ENCODE measurements around the gene C7orf57.
"Not testable (repeated sequence)": the region's sequence is repeated elsewhere in the genome, so short reads cannot be mapped to it uniquely, and the experiment has no call there.

The C7orf57 gene

GRCh38 chr7:48046458-48046857, 11.1 kb downstream of the C7orf57 start:
- H3K36me3 Mint-ChIP-seq (ENCODE audit: low read depth): no peaks in the 10 kb centered on the region
- peak overlapping the region; percentile 16 for H3K4me3 Mint-ChIP-seq
- peaks cover 41% of the 10 kb centered on the region for H3K4me1 Mint-ChIP-seq (ENCODE audit: low read depth)
- DNase-seq: no peak
- no peaks in the 10 kb centered on the region for H3K27me3 Mint-ChIP-seq
- no peaks in the 10 kb centered on the region for H3K9me3 Mint-ChIP-seq
- H3K27ac Mint-ChIP-seq: peak overlapping the region; percentile 10

- no peak overlapping the region for H3K27ac Mint-ChIP-seq
Observed at GRCh38 chr7:48048113-48048512, 12.8 kb downstream of the C7orf57 start.

DNA sequence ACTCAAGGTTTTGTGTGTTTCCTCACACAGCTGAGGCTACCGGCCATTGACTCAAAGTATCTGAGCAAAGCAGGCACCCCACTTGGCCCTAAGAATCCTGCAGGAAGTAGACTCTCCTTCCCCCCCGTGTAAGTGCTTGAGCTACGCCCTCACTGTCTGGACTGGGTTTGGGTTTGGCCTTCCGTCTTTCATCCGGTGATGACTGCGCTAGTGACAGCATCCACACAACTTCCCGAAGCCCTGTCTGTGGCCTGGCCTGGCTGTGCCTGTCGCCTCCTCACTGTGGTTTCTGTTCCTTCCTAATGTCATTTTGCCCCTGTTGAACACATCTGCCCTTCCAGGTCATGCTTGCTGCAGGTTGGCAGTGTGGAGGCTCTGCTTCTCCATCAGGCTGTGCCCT, 14.5 kb downstream of the C7orf57 start:
- Mint-ChIP-seq H3K36me3 (ENCODE audit: low read depth) (no peaks in the 10 kb centered on the region), H3K4me3 (no peak overlapping the region), H3K27me3 (no peaks in the 10 kb centered on the region), H3K4me1 (ENCODE audit: low read depth) (peaks cover 37% of the 10 kb centered on the region), H3K9me3 (no peaks in the 10 kb centered on the region), H3K27ac (no peak overlapping the region)
- no peak for DNase-seq

More at GRCh38 chr7:48048113-48048512, 12.8 kb downstream of the C7orf57 start:
- no peak for DNase-seq
- Mint-ChIP-seq H3K4me3 (no peak overlapping the region), H3K9me3 (no peaks in the 10 kb centered on the region), H3K27me3 (no peaks in the 10 kb centered on the region), H3K4me1 (ENCODE audit: low read depth) (peaks cover 36% of the 10 kb centered on the region), H3K36me3 (ENCODE audit: low read depth) (no peaks in the 10 kb centered on the region)

DNA sequence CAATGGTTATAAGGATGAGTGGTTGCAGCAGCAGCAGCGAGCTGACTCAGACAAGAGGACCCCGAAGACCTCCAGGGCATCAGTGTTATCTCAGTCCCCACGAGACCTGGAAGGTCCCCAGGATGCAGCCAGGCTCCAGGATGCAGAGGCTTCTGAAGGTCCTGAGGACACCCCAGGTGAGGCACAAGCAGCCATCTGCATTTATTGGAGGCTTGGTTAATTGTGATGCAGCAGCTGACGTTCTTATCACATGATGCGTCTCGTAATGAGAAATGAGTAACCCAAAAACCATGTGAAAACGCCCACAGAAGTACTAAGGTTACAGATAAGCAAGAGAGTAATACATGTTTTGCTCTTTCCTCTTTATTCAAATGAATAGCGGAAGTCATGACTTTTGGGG, 17.4 kb downstream of the C7orf57 start:
- H3K4me3 Mint-ChIP-seq: no peak overlapping the region

DNA sequence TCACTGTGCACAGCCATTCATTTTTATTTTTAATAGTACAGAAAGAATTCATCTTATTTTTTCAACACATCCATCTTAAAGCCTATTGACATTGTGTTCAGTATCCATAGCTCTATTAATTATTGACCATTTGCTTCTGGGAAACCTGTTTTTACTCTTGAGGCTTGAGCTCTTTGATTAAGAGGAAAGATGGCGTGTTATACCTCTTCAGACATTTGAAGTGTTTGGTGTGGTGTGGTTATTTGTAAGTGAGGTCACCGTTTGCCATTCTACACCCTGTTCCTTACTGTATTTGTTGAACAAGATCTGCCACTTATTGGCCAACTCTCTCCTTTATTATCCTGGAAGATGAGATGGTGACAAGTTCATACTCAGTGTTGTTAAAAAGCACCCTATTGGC, 18.4 kb downstream of the C7orf57 start:
- peaks cover 17% of the 10 kb centered on the region for H3K4me1 Mint-ChIP-seq (ENCODE audit: low read depth)
- H3K4me3 Mint-ChIP-seq: no peak overlapping the region
- H3K9me3 Mint-ChIP-seq: peaks cover 7% of the 10 kb centered on the region
- no peak for DNase-seq
- H3K27ac Mint-ChIP-seq: no peak overlapping the region
- no peaks in the 10 kb centered on the region for H3K36me3 Mint-ChIP-seq (ENCODE audit: low read depth)
- H3K27me3 Mint-ChIP-seq: no peaks in the 10 kb centered on the region

More for the DNA sequence above, 17.4 kb downstream of the C7orf57 start:
- no peaks in the 10 kb centered on the region for H3K27me3 Mint-ChIP-seq
- H3K27ac Mint-ChIP-seq: peak overlapping the region; percentile 55
- no peaks in the 10 kb centered on the region for H3K36me3 Mint-ChIP-seq (ENCODE audit: low read depth)
- H3K4me1 Mint-ChIP-seq (ENCODE audit: low read depth): peaks cover 17% of the 10 kb centered on the region
- peaks cover 7% of the 10 kb centered on the region for H3K9me3 Mint-ChIP-seq
- DNase-seq: no peak

DNA sequence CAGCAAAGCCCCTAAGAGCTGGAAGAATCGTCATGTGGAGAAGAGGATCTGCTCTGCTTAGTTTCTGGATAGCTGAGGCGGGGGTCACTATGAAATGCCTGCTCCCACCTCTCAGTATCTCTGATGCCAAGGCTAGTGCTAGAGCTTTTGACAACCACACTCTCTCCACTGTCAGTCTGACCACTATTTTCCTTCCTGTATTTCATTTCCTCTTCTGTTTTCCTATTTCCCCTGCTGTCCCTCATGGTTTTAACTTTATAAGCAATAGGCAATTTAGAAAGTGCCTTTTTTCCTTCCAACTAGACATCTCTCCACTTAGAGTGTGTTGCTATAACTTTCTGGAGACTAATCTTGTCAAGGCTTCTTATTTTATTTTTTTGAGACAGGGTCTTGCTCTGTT, 23.6 kb downstream of the C7orf57 start:
- Mint-ChIP-seq H3K4me3 (no peak overlapping the region), H3K27me3 (no peaks in the 10 kb centered on the region), H3K4me1 (ENCODE audit: low read depth) (no peaks in the 10 kb centered on the region), H3K9me3 (peaks cover 9% of the 10 kb centered on the region), H3K27ac (no peak overlapping the region), H3K36me3 (ENCODE audit: low read depth) (peaks cover 2% of the 10 kb centered on the region)
- no peak for DNase-seq

DNA sequence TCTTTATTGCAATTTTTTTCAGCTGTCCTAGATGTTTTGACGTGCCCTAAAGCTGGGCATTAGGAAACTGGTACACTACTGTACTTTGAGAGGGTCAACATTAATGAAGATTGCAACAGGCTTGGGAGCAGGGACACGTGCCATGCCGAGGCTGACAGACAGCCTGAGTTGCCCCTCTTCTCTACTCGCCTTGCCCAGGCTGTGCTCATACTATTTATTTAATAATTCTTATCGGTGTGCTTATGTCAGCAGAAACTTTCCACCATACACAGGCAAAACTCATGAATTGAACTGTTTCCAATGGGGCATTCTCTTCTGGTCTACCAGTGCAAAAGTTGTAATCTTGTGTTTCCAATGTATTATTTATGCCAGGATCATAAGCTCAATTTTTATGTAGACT, 24.4 kb downstream of the C7orf57 start:
- DNase-seq: no peak
- Mint-ChIP-seq H3K36me3 (ENCODE audit: low read depth) (peaks cover 2% of the 10 kb centered on the region), H3K4me1 (ENCODE audit: low read depth) (no peaks in the 10 kb centered on the region), H3K4me3 (no peak overlapping the region), H3K9me3 (peaks cover 9% of the 10 kb centered on the region), H3K27ac (no peak overlapping the region), H3K27me3 (no peaks in the 10 kb centered on the region)

DNA sequence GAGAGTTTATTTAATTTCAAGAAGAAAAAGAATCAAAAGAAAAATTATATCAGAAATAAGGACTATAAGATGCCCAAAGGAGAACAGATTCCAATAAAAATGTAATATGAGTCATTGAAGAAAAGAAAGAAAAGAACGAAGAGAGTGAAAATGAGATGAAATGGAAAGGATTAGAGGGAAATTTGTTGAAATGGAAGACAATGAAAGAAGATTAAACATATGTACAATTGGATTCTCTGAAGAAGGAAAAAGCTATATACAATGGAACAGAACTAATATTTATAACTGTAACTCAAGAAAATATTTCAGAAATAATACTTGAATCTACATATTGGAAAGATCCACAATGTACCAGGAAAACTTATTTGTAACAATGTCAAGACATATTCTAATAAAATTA, 28.6 kb downstream of the C7orf57 start:
- Mint-ChIP-seq H3K27ac (no peak overlapping the region), H3K4me3 (no peak overlapping the region), H3K9me3 (peaks cover 3% of the 10 kb centered on the region), H3K27me3 (no peaks in the 10 kb centered on the region), H3K4me1 (ENCODE audit: low read depth) (no peaks in the 10 kb centered on the region), H3K36me3 (ENCODE audit: low read depth) (peaks cover 2% of the 10 kb centered on the region)
- no peak for DNase-seq

DNA sequence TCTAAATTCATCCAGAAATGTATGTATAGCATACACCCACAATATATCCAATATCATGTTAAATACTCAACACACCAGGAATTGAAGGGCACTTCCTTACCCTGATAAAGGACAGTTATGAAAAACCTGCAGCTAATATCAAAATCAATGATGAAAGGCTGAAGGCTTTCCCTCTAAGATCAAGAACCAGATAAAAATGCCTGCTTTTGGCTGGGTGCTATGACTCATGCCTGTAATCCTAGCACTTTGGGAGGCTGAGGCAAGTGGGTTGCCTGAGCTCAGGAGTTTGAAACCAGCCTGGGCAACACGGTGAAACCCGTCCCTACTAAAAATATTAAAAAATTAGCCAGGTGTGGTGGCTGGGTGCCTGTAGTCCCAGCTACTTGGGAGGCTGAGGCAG, 32.1 kb downstream of the C7orf57 start:
- H3K4me3 Mint-ChIP-seq: no peak overlapping the region
- no peak for DNase-seq
- H3K36me3 Mint-ChIP-seq (ENCODE audit: low read depth): peaks cover 2% of the 10 kb centered on the region
- H3K9me3 Mint-ChIP-seq: peaks cover 5% of the 10 kb centered on the region
- H3K27me3 Mint-ChIP-seq: no peaks in the 10 kb centered on the region
- no peak overlapping the region for H3K27ac Mint-ChIP-seq
- H3K4me1 Mint-ChIP-seq (ENCODE audit: low read depth): no peaks in the 10 kb centered on the region

GRCh38 chr7:48074204-48074654, 38.9 kb downstream of the C7orf57 start:
- no peaks in the 10 kb centered on the region for H3K27me3 Mint-ChIP-seq
- H3K4me1 Mint-ChIP-seq (ENCODE audit: low read depth): peaks cover 10% of the 10 kb centered on the region
- H3K36me3 Mint-ChIP-seq (ENCODE audit: low read depth): no peaks in the 10 kb centered on the region
- no peak overlapping the region for H3K27ac Mint-ChIP-seq
- H3K4me3 Mint-ChIP-seq: no peak overlapping the region
- H3K9me3 Mint-ChIP-seq: peaks cover 4% of the 10 kb centered on the region
- no peak for DNase-seq

GRCh38 chr7:48077423-48077822, 42.1 kb downstream of the C7orf57 start:
- peaks cover 16% of the 10 kb centered on the region for H3K4me1 Mint-ChIP-seq (ENCODE audit: low read depth)
- no peak overlapping the region for H3K27ac Mint-ChIP-seq
- no peak overlapping the region for H3K4me3 Mint-ChIP-seq
- peaks cover 2% of the 10 kb centered on the region for H3K9me3 Mint-ChIP-seq
- no peaks in the 10 kb centered on the region for H3K36me3 Mint-ChIP-seq (ENCODE audit: low read depth)
- DNase-seq: no peak
- no peaks in the 10 kb centered on the region for H3K27me3 Mint-ChIP-seq

GRCh38 chr7:48078470-48078869, 43.1 kb downstream of the C7orf57 start:
- no peak overlapping the region for H3K27ac Mint-ChIP-seq
- no peak for DNase-seq
- H3K4me1 Mint-ChIP-seq (ENCODE audit: low read depth): peaks cover 26% of the 10 kb centered on the region
- no peak overlapping the region for H3K4me3 Mint-ChIP-seq
- H3K36me3 Mint-ChIP-seq (ENCODE audit: low read depth): no peaks in the 10 kb centered on the region
- H3K9me3 Mint-ChIP-seq: no peaks in the 10 kb centered on the region
- H3K27me3 Mint-ChIP-seq: no peaks in the 10 kb centered on the region

- not testable (repeated sequence) for H3K27me3 Mint-ChIP-seq; H3K36me3 Mint-ChIP-seq (ENCODE audit: low read depth); DNase-seq; H3K9me3 Mint-ChIP-seq; H3K4me3 Mint-ChIP-seq; H3K27ac Mint-ChIP-seq
- peaks cover 53% of the 10 kb centered on the region for H3K4me1 Mint-ChIP-seq (ENCODE audit: low read depth)
Observed at GRCh38 chr7:48082378-48082777, 47.0 kb downstream of the C7orf57 start.

GRCh38 chr7:48083114-48083830, 47.9 kb downstream of the C7orf57 start:
- Mint-ChIP-seq H3K9me3 (peaks cover 4% of the 10 kb centered on the region), H3K27me3 (no peaks in the 10 kb centered on the region), H3K4me3 (no peak overlapping the region), H3K36me3 (ENCODE audit: low read depth) (no peaks in the 10 kb centered on the region), H3K4me1 (ENCODE audit: low read depth) (peaks cover 60% of the 10 kb centered on the region), H3K27ac (peak overlapping the region; percentile 69)
- DNase-seq: no peak

- Mint-ChIP-seq H3K27me3 (no peaks in the 10 kb centered on the region), H3K4me1 (ENCODE audit: low read depth) (peaks cover 67% of the 10 kb centered on the region), H3K9me3 (peaks cover 4% of the 10 kb centered on the region), H3K4me3 (peak overlapping the region; percentile 59), H3K27ac (peak overlapping the region; percentile 92), H3K36me3 (ENCODE audit: low read depth) (peaks cover 6% of the 10 kb centered on the region)
- peak; percentile 72 for DNase-seq
Observed at GRCh38 chr7:48084727-48085432, 49.5 kb downstream of the C7orf57 start.
